GM18858 (cell line): Measurements from ENCODE around the gene MPRIP.

Source experiments
- ATAC-seq: cut with Tn5 transposase; IDR thresholded peaks from one replicate; pipeline ENCODE4 v1.9.1; 2021; ENCODE audit not compliant: unreplicated experiment

MPRIP gene

GRCh38 chr17:17050346-17051345 is 8.4 kb downstream of the MPRIP start:
- no peak for ATAC-seq

- ATAC-seq: no peak
These were observed 9.1 kb downstream of the MPRIP start for GRCh38 chr17:17051380-17051779.

GRCh38 chr17:17051791-17052461 is 9.7 kb downstream of the MPRIP start:
- no peak for ATAC-seq

- no peak for ATAC-seq
These were observed 10.4 kb downstream of the MPRIP start for GRCh38 chr17:17052462-17053221.

GRCh38 chr17:17053446-17054379 is 11.5 kb downstream of the MPRIP start:
- no peak for ATAC-seq

- no peak for ATAC-seq
These were observed 12.4 kb downstream of the MPRIP start for GRCh38 chr17:17054636-17055035.

- ATAC-seq: no peak
These were observed 13.3 kb downstream of the MPRIP start for GRCh38 chr17:17055286-17056155.

GRCh38 chr17:17056156-17056539 is 13.9 kb downstream of the MPRIP start:
- no peak for ATAC-seq

- no peak for ATAC-seq
These were observed 14.8 kb downstream of the MPRIP start for GRCh38 chr17:17057057-17057551.

- ATAC-seq: no peak
These were observed 16.0 kb downstream of the MPRIP start for GRCh38 chr17:17058304-17058703.

GRCh38 chr17:17059301-17059890 is 17.1 kb downstream of the MPRIP start:
- no peak for ATAC-seq

- ATAC-seq: no peak
These were observed 18.0 kb downstream of the MPRIP start for GRCh38 chr17:17060001-17060922.

- no peak for ATAC-seq
These were observed 18.7 kb downstream of the MPRIP start for GRCh38 chr17:17060930-17061329.

GRCh38 chr17:17061516-17061915 is 19.3 kb downstream of the MPRIP start:
- ATAC-seq: no peak

GRCh38 chr17:17062356-17062755 is 20.1 kb downstream of the MPRIP start:
- ATAC-seq: no peak

- ATAC-seq: no peak
These were observed 20.6 kb downstream of the MPRIP start for GRCh38 chr17:17062866-17063265.

GRCh38 chr17:17063546-17064122 is 21.4 kb downstream of the MPRIP start:
- no peak for ATAC-seq
